Right ventricle myocardium inferior (tissue), 1 donor: ENCODE data around the gene LILRB4. TPM values are rescaled to one million over a fixed set of nuclear protein-coding genes. Genes with fewer than 3 reads are reported as not detected.
"Not testable (repeated sequence)": the region's sequence is repeated elsewhere in the genome, so short reads cannot be mapped to it uniquely, and the experiment has no call there.

ENCODE experiments used
- ATAC-seq: fragments of 200-7000 bp; cut with Tn5 transposase; one replicate; pipeline ENCODE4 v1.9.1; 2020; ENCODE audit warnings: mild to moderate bottlenecking, moderate library complexity
- DNase-seq: peaks from one replicate; pipeline ENCODE4 v3.0.0; 2021; ENCODE audit errors: missing footprints
- intact Hi-C: fragments of 100-400 bp; cut with DNase I; formaldehyde crosslinking; loops from one replicate; pipeline ENCODE4 v1.11.0; 2022
- total RNA-seq: library from RNA; stranded (reverse); fragmentation: NEBNext Ultra II Directional; extraction: Animal tissue kit (Norgen Biotek cat#: 25700); gene quantifications from one replicate; pipeline ENCODE4 v1.2.1, GENCODE V29; 2021
- donor health status: DM: no; HTN: yes; CAD: no; lungs with severe emphysema.

LILRB4 gene
- total RNA-seq, 1 donor from 2014 or later: 5.0 TPM

- DNase-seq, ATAC-seq: not testable (repeated sequence)
- intact Hi-C loops: loop anchor here (10.0 kb wide), 1 partner anchor 202 kb away; the partner anchor contains the start of gene CDC42EP5
These were observed 13.5 kb downstream of the LILRB4 start for GRCh38 chr19:54676210-54676834.

- ATAC-seq (no peak), DNase-seq (no peak)
- intact Hi-C loops: loop anchor here (10.0 kb wide), 1 partner anchor 202 kb away; the partner anchor contains the start of gene CDC42EP5
These were observed 14.4 kb downstream of the LILRB4 start for GRCh38 chr19:54677217-54677616.

- ATAC-seq, DNase-seq, intact Hi-C loops: not testable (repeated sequence)
These were observed 18.8 kb downstream of the LILRB4 start for GRCh38 chr19:54681596-54681995.

GRCh38 chr19:54682306-54682856 is 19.6 kb downstream of the LILRB4 start:
- intact Hi-C loops: no loop called here
- ATAC-seq: no peak
- no peak for DNase-seq

- DNase-seq (no peak), ATAC-seq (no peak)
- intact Hi-C loops: no loop called here
These were observed 21.7 kb downstream of the LILRB4 start for GRCh38 chr19:54684527-54684926.

GRCh38 chr19:54691582-54692297 is 29.0 kb downstream of the LILRB4 start:
- ATAC-seq (no peak), DNase-seq (no peak)
- intact Hi-C loops: no loop called here

GRCh38 chr19:54692298-54692615 is 29.5 kb downstream of the LILRB4 start:
- intact Hi-C loops: no loop called here
- no peak for ATAC-seq
- DNase-seq: no peak

GRCh38 chr19:54694648-54695047 is 31.9 kb downstream of the LILRB4 start:
- DNase-seq: no peak
- ATAC-seq: no peak
- intact Hi-C loops: no loop called here

- ATAC-seq: no peak
- intact Hi-C loops: no loop called here
- no peak for DNase-seq
These were observed 33.3 kb downstream of the LILRB4 start for GRCh38 chr19:54696117-54696548.

GRCh38 chr19:54696766-54697165 is 34.0 kb downstream of the LILRB4 start:
- DNase-seq: no peak
- intact Hi-C loops: no loop called here
- no peak for ATAC-seq

GRCh38 chr19:54697716-54698115 is 34.9 kb downstream of the LILRB4 start:
- ATAC-seq, intact Hi-C loops, DNase-seq: not testable (repeated sequence)

- ATAC-seq (no peak), DNase-seq (no peak)
- intact Hi-C loops: no loop called here
These were observed 42.1 kb downstream of the LILRB4 start for GRCh38 chr19:54704928-54705327.

- no peak for DNase-seq
- ATAC-seq: no peak
These were observed 45.2 kb downstream of the LILRB4 start for GRCh38 chr19:54707962-54708361.

GRCh38 chr19:54708781-54709180 is 46.0 kb downstream of the LILRB4 start:
- DNase-seq (no peak), ATAC-seq (no peak)
- intact Hi-C loops: no loop called here

More at GRCh38 chr19:54707962-54708361, 45.2 kb downstream of the LILRB4 start:
- intact Hi-C loops: no loop called here

GRCh38 chr19:54709212-54709948 is 46.6 kb downstream of the LILRB4 start:
- no peak for DNase-seq
- no peak for ATAC-seq
- intact Hi-C loops: no loop called here

GRCh38 chr19:54709956-54710355 is 47.2 kb downstream of the LILRB4 start:
- intact Hi-C loops, DNase-seq, ATAC-seq: not testable (repeated sequence)
